HG02610 (cell line): ENCODE measurements around the gene TMEM86A.

ENCODE experiments used
- ATAC-seq: cut with Tn5 transposase; IDR thresholded peaks from one replicate; pipeline ENCODE4 v1.9.1; 2021; ENCODE audit warnings: mild to moderate bottlenecking, moderate library complexity; ENCODE audit not compliant: unreplicated experiment

TMEM86A gene

GRCh38 chr11:18754308-18754707, 55.7 kb downstream of the TMEM86A start:
- ATAC-seq: no peak
